ENCODE results near the gene FRYL.

FRYL gene

DNA sequence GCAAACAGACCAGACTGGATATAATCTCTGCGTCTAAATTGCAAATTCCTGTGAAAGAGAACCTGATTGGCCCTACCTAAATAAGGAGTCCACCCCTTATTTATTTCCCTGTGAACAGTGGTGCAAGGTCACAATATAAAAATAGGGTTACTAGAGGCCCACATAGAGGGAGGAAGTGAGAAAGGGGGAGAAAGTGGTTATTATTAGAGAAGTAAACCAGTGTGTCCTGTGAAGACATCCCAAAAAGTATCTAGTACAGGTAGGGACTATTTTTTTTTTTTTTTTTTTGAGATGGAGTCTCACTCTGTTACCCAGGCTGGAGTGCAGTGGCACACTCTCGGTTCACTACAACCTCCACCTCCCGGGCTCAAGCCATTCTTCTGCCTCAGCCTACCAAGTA is 15.0 kb upstream of the FRYL start:
- TF ChIP-seq, protein P1, sequence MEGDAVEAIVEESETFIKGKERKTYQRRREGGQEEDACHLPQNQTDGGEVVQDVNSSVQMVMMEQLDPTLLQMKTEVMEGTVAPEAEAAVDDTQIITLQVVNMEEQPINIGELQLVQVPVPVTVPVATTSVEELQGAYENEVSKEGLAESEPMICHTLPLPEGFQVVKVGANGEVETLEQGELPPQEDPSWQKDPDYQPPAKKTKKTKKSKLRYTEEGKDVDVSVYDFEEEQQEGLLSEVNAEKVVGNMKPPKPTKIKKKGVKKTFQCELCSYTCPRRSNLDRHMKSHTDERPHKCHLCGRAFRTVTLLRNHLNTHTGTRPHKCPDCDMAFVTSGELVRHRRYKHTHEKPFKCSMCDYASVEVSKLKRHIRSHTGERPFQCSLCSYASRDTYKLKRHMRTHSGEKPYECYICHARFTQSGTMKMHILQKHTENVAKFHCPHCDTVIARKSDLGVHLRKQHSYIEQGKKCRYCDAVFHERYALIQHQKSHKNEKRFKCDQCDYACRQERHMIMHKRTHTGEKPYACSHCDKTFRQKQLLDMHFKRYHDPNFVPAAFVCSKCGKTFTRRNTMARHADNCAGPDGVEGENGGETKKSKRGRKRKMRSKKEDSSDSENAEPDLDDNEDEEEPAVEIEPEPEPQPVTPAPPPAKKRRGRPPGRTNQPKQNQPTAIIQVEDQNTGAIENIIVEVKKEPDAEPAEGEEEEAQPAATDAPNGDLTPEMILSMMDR (IDR thresholded peaks at IDR 0.05; ENCODE audit: low read length, missing control alignments) = no peak
- no peak for DNase-seq (ENCODE audit: low read depth)
- H3K4me3 ChIP-seq (replicated peaks; ENCODE audit: low read depth, low read length) = no peak overlapping the region

DNA sequence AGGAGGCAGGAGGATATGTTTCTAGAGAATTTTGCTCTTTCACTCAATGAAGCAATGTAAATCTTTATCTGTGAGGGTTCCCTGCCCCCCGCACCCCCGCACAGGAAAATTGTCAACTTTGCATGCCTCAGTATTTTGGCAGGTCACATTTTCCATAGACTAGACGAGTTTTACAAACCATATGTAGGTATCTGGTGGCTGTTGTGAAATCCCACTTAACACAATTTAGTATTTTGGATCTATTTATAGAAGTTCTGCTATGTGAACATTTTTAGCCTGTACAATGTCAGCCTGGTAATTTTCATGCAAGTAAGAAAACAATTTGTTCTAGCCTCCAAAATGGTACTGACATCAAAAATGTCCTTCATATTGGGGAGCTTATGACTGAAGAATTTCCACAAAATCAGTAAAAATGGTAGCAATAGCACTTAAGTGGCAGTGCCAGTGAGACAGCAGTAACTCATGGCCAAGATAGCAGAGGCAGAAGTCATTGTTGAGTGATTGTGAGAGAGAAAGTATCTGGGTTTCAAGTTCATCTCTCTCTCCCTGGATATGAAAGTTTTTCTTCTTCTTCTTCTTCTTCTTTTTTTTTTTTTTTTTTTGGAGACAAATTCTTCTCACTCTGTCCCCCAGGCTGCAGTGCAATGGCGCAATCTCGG is 12.4 kb upstream of the FRYL start:
- TF ChIP-seq, protein P1 (IDR thresholded peaks at IDR 0.05; ENCODE audit: low read length, missing control alignments) = no peak
- DNase-seq (ENCODE audit: low read depth) = peak; percentile 48
- H3K4me3 ChIP-seq (replicated peaks; ENCODE audit: low read depth, low read length) = no peak overlapping the region

DNA sequence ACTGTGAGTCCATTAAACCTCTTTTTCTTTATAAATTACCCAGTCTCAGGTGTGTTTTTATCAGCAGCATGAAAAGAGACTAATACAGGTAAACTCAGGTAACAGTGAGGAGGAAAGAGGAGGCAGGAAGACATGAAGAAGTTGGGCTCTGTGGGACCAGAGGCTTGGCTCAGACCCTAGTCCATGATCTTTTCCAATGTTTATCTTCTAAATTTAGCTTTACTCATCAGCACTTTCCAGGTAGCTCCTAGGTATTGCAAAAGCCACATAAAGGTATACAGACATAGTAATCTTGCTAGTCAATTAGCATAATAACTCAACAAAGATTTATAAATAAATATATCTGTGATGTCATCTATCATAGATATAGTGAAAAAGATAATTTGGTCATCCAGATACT is 11.2 kb upstream of the FRYL start:
- no peak overlapping the region for H3K4me3 ChIP-seq (replicated peaks; ENCODE audit: low read depth, low read length)
- DNase-seq (ENCODE audit: low read depth) = no peak
- TF ChIP-seq, protein P1 (IDR thresholded peaks at IDR 0.05; ENCODE audit: low read length, missing control alignments) = no peak

DNA sequence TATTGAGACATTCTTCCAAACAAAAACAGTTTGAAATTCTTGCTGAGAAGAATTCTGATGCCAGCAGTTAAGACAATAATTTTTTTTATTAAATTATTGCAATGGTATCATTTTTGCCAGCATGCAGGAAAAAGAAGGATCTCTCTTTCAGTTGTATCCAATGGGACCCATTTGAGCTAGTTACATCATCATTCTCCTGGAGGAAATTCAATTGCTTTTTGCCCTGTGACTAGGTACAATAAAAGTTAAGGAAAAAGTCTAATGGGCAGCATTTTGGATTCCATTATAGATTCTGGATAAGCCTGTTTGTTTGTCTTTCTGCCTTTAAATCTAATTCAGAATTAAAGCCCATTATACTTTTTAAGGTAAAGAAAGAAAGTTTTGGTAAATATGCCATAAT is 10.5 kb upstream of the FRYL start:
- DNase-seq (ENCODE audit: low read depth) = no peak
- TF ChIP-seq, protein P1 (IDR thresholded peaks at IDR 0.05; ENCODE audit: low read length, missing control alignments) = no peak
- no peak overlapping the region for H3K4me3 ChIP-seq (replicated peaks; ENCODE audit: low read depth, low read length)

DNA sequence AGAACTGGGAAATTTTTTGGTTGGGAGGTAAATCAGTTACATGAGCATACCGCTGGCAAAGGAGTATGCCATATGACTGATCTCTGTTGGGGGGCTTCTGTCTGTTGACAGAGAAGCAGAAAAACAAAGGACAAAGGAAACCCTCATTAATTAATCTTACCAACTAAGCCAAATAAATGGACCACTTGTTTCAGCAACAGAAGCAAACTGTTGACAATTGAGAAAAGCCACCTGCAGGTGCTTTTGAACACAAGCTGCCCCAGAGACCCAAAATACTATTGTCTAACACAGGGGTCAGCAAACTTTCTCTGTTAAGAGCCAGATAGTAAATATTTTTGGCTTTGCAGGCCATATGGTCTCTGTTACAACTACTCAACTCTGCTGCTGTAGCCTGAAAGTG is 7.0 kb upstream of the FRYL start:
- no peak overlapping the region for H3K4me3 ChIP-seq (replicated peaks; ENCODE audit: low read depth, low read length)
- peak; percentile 35 for DNase-seq (ENCODE audit: low read depth)
- TF ChIP-seq, protein P1 (IDR thresholded peaks at IDR 0.05; ENCODE audit: low read length, missing control alignments) = no peak

DNA sequence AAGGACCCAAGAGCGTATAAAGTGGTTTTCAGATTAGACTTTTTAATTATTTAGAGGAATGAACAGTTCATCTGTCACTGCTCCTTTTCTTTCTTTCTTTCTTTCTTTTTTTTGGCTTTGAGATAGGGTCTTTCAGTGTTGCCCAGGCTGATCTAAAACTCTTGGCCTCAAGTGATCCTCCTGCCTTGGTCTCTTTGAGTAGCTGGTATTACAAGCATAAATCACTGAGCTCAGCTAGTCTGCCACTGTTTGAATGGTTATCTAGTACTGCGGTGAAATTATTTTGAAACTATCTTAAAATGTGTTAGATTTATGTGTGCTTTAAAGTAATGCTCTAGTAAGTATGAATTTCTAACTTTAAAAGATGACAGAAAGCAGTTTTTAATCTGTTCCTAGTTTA is 6.5 kb upstream of the FRYL start:
- TF ChIP-seq, protein P1 (IDR thresholded peaks at IDR 0.05; ENCODE audit: low read length, missing control alignments) = no peak
- H3K4me3 ChIP-seq (replicated peaks; ENCODE audit: low read depth, low read length) = no peak overlapping the region
- no peak for DNase-seq (ENCODE audit: low read depth)

DNA sequence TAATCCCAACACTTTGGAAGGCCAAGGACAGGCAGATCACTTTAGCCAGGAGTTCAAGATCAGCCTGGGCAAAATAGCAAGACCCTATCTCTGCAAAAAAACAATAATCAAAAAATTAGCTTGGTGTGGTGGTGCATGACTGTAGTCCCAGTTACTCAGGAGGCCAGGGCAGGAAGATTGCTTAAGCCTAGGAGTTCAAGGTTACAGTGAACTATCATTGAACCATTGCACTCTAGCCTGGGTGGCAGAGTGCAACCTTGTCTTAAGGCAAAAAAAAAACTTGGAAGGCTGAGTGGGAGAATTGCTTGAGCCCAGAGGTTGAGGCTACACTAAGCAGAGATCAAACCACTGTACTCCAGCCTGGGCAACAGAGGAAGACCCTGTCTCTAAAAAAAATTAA is 5.2 kb upstream of the FRYL start:
- H3K4me3 ChIP-seq (replicated peaks; ENCODE audit: low read depth, low read length) = no peak overlapping the region
- no peak for DNase-seq (ENCODE audit: low read depth)
- TF ChIP-seq, protein P1 (IDR thresholded peaks at IDR 0.05; ENCODE audit: low read length, missing control alignments) = no peak

Measured in fibroblast of pulmonary artery (primary cell).